ENCODE measurements around the gene TSEN15. TPM values are rescaled to one million over a fixed set of nuclear protein-coding genes. Genes with fewer than 3 reads are reported as not detected.

TSEN15 gene
- total and polyA plus RNA-seq, 4 donors, result 9.1 to 21.9 (median 19.3) TPM

DNA sequence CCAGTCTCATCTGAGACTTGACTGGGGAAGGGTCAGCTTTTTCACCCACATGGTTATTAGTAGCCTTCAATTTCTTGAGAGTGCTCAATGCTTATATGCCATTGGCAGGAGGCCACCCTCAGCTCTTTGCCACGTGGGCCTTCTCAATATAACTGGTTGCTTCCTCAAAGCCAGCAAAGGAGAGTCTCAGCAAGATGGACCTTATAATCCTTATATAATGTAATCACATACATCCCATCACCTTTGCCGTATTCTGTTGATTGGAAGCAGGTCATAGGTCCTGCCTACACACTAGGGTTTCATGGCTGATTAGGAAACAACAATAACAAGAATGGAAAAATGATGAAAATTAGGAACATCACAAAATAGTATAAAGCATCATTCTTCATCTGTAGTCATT lies 22.9 kb downstream of the TSEN15 start (continued):
- TF ChIP-seq, protein P1, sequence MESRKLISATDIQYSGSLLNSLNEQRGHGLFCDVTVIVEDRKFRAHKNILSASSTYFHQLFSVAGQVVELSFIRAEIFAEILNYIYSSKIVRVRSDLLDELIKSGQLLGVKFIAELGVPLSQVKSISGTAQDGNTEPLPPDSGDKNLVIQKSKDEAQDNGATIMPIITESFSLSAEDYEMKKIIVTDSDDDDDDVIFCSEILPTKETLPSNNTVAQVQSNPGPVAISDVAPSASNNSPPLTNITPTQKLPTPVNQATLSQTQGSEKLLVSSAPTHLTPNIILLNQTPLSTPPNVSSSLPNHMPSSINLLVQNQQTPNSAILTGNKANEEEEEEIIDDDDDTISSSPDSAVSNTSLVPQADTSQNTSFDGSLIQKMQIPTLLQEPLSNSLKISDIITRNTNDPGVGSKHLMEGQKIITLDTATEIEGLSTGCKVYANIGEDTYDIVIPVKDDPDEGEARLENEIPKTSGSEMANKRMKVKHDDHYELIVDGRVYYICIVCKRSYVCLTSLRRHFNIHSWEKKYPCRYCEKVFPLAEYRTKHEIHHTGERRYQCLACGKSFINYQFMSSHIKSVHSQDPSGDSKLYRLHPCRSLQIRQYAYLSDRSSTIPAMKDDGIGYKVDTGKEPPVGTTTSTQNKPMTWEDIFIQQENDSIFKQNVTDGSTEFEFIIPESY (IDR thresholded peaks at IDR 0.05), result no peak
- no peak for TF ChIP-seq EGR1 (IDR thresholded peaks at IDR 0.05; ENCODE audit: low read depth in 2 of 2)

DNA sequence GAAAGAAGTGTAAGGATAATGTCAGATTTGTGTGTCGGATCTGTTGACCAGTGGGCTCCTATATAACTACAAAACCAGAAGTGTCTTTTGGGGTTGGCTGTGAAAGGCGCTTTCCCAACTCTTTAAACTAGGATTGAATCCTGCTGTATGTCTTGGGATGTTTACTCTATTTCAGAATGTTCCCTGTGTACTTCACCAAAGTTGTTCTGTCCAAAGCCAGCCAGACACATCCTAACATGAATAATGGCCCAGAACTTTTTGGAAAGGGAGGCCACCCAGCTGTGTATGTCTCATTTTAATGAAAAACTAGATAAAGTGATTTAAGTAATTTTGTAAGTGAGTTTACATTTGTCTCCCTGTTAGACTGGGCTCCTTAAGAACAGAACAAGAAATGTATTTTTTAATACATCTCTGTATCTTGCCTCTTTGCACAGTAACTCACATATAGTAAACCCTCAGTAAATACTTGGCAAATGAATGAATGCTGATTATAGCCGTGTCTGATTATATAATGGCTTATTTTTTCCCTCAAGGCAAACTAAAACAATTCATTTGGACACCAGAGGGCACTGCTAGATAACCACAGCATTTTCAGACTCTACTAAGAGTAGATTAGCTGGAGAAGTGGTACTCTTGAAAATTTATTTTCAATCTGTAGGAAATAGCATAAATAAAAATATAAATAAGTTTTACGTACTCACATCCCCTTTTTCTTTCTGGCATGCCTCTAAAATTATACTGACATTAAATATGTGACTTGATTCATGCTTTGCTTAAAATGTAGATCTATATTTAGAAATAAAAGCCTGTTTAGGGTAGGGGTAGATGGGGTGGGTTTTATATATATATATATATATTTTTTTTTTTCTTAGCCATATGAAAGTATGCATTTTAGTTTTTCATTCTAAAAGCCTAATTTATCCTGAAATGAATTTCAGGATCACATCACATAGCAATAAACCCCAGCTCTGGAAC lies 23.8 kb downstream of the TSEN15 start:
- Histone ChIP-seq H3K27ac (ENCODE audit: low read depth in 1 of 2, low read length in 2 of 2) (no peak overlapping the region), H3K36me3 (ENCODE audit: control insufficient read depth in 4 of 4, insufficient read depth in 3 of 4, low read depth in 1 of 4, low read length in 3 of 4) (no peaks in the 10 kb centered on the region), H3K4me1 (ENCODE audit: control insufficient read depth in 4 of 4, insufficient read depth in 4 of 4, low read length in 3 of 4) (no peaks in the 10 kb centered on the region), H3K9ac (ENCODE audit: low read depth in 1 of 2, low read length in 2 of 2) (no peak overlapping the region), H3K9me3 (ENCODE audit: control insufficient read depth in 4 of 4, low read length in 3 of 4) (no peaks in the 10 kb centered on the region), H3K27me3 (ENCODE audit: control insufficient read depth in 4 of 4, insufficient read depth in 4 of 4, low read length in 3 of 4) (no peaks in the 10 kb centered on the region), H3K4me3 (ENCODE audit: low read depth in 1 of 3, low read length in 3 of 3) (no peak overlapping the region)
- TF ChIP-seq FOXA1 (IDR thresholded peaks at IDR 0.05), result no peak
- TF ChIP-seq, protein P1 (IDR thresholded peaks at IDR 0.05), result no peak
- TF ChIP-seq JUND (IDR thresholded peaks at IDR 0.05), result no peak
- no peak for TF ChIP-seq YY1 (IDR thresholded peaks at IDR 0.05)
- peak; percentile 96 to 98 for TF ChIP-seq RAD21 (IDR thresholded peaks at IDR 0.05)
- TF ChIP-seq NR2F2 (IDR thresholded peaks at IDR 0.05), result no peak
- no peak for TF ChIP-seq GABPA (IDR thresholded peaks at IDR 0.05 in 1 of 2, conservative IDR thresholded peaks at IDR 0.05 in 1 of 2)
- no peak for TF ChIP-seq EGR1 (IDR thresholded peaks at IDR 0.05; ENCODE audit: low read depth in 2 of 2)
- TF ChIP-seq, protein P2, sequence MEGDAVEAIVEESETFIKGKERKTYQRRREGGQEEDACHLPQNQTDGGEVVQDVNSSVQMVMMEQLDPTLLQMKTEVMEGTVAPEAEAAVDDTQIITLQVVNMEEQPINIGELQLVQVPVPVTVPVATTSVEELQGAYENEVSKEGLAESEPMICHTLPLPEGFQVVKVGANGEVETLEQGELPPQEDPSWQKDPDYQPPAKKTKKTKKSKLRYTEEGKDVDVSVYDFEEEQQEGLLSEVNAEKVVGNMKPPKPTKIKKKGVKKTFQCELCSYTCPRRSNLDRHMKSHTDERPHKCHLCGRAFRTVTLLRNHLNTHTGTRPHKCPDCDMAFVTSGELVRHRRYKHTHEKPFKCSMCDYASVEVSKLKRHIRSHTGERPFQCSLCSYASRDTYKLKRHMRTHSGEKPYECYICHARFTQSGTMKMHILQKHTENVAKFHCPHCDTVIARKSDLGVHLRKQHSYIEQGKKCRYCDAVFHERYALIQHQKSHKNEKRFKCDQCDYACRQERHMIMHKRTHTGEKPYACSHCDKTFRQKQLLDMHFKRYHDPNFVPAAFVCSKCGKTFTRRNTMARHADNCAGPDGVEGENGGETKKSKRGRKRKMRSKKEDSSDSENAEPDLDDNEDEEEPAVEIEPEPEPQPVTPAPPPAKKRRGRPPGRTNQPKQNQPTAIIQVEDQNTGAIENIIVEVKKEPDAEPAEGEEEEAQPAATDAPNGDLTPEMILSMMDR (IDR thresholded peaks at IDR 0.05; ENCODE audit: low read depth, low read length, missing input control), result peak; percentile 74
- no peak for TF ChIP-seq TAF1 (conservative IDR thresholded peaks at IDR 0.05)
- DNase-seq (ENCODE audit: low spot score), result no peak
- 52% methylated on average over 4 of the region's 4 CpGs for WGBS

DNA sequence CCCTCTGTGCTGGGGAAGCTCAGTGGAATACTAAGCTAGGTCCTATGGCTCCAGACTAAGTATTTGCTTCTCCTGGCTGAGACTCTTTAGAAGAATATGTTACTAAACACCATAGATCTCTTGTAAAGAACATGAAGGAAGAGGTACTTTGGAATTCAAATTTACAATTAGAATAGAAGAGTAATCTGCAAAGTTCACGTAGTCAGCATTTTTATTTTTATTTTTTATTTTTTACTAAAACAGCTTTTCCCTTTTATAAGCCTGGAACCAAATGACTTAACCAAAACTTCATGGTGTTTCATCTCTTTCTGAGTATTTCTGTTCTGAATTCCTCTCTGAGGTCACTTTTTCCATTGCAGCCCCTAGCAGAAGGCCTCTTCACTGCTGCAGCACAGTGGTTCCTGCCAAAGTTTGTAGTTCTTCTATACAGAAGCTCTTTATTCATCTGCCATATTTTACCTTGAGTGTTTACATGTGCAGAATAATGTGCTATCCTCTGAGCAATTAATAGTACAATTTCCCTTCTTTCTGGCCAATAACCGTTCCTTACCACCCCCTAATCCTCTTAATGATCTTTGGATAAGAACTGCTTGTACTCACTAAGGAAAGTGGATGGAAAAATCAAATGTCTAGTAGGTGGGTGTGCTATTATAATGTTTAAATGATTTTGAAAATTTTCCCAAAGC lies 27.2 kb downstream of the TSEN15 start:
- Histone ChIP-seq H3K9me3 (ENCODE audit: control insufficient read depth in 4 of 4, low read length in 3 of 4) (no peaks in the 10 kb centered on the region), H3K36me3 (ENCODE audit: control insufficient read depth in 4 of 4, insufficient read depth in 3 of 4, low read depth in 1 of 4, low read length in 3 of 4) (no peaks in the 10 kb centered on the region), H3K9ac (ENCODE audit: low read depth in 1 of 2, low read length in 2 of 2) (no peak overlapping the region), H3K27me3 (ENCODE audit: control insufficient read depth in 4 of 4, insufficient read depth in 4 of 4, low read length in 3 of 4) (no peaks in the 10 kb centered on the region), H3K4me3 (ENCODE audit: low read depth in 1 of 3, low read length in 3 of 3) (no peak overlapping the region), H3K4me1 (ENCODE audit: control insufficient read depth in 4 of 4, insufficient read depth in 4 of 4, low read length in 3 of 4) (no peaks in the 10 kb centered on the region), H3K27ac (ENCODE audit: low read depth in 1 of 2, low read length in 2 of 2) (no peak overlapping the region)
- TF ChIP-seq, protein P3, sequence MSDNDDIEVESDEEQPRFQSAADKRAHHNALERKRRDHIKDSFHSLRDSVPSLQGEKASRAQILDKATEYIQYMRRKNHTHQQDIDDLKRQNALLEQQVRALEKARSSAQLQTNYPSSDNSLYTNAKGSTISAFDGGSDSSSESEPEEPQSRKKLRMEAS (IDR thresholded peaks at IDR 0.05), result no peak
- no peak for TF ChIP-seq RAD21 (IDR thresholded peaks at IDR 0.05)
- peak in 1 of 2 donors; percentile 9 for TF ChIP-seq JUND (IDR thresholded peaks at IDR 0.05)
- DNase-seq (ENCODE audit: low spot score), result no peak
- WGBS, result 60% methylated on average over 2 of the region's 2 CpGs

All from liver (tissue), 9 donors.